ENCODE measurements around the gene RALA. TPM values are rescaled to one million over a fixed set of nuclear protein-coding genes. Genes with fewer than 3 reads are reported as not detected.
"Not testable (repeated sequence)": the region's sequence is repeated elsewhere in the genome, so short reads cannot be mapped to it uniquely, and the experiment has no call there.

Gene RALA
- total RNA-seq, 1 experiment from 2014 or later, result 12.3 TPM

GRCh38 chr7:39650676-39651075 lies 27.3 kb downstream of the RALA start:
- H3K36me3 ChIP-seq (replicated peaks; ENCODE audit: control insufficient read depth, insufficient read depth, low read length), result no peaks in the 10 kb centered on the region; the same call in 1 of the 2 replicates
- no peaks in the 10 kb centered on the region for H3K27me3 ChIP-seq (ENCODE audit: control insufficient read depth, insufficient read depth, low read length)
- DNase-seq, result no peak
- H3K4me3 ChIP-seq (ENCODE audit: insufficient read depth, low read depth, low read length), result no peak overlapping the region

GRCh38 chr7:39651265-39651664 lies 27.9 kb downstream of the RALA start:
- no peaks in the 10 kb centered on the region for H3K27me3 ChIP-seq (ENCODE audit: control insufficient read depth, insufficient read depth, low read length)
- no peak overlapping the region for H3K4me3 ChIP-seq (ENCODE audit: insufficient read depth, low read depth, low read length)
- no peak for DNase-seq
- no peaks in the 10 kb centered on the region; the same call in 1 of the 2 replicates for H3K36me3 ChIP-seq (replicated peaks; ENCODE audit: control insufficient read depth, insufficient read depth, low read length)

- no peak overlapping the region for H3K4me3 ChIP-seq (ENCODE audit: insufficient read depth, low read depth, low read length)
- H3K27me3 ChIP-seq (ENCODE audit: control insufficient read depth, insufficient read depth, low read length), result no peaks in the 10 kb centered on the region
- no peaks in the 10 kb centered on the region; the same call in 1 of the 2 replicates for H3K36me3 ChIP-seq (replicated peaks; ENCODE audit: control insufficient read depth, insufficient read depth, low read length)
- no peak for DNase-seq
These were observed 33.0 kb downstream of the RALA start for GRCh38 chr7:39656415-39656814.

- Histone ChIP-seq H3K27me3 (ENCODE audit: control insufficient read depth, insufficient read depth, low read length) (no peaks in the 10 kb centered on the region), H3K36me3 (replicated peaks; ENCODE audit: control insufficient read depth, insufficient read depth, low read length) (no peaks in the 10 kb centered on the region; the same call in 1 of the 2 replicates), H3K4me3 (ENCODE audit: insufficient read depth, low read depth, low read length) (no peak overlapping the region)
- no peak for DNase-seq
These were observed 36.1 kb downstream of the RALA start for GRCh38 chr7:39659356-39660013.

- Histone ChIP-seq H3K36me3 (replicated peaks; ENCODE audit: control insufficient read depth, insufficient read depth, low read length) (no peaks in the 10 kb centered on the region; the same call in 1 of the 2 replicates), H3K27me3 (ENCODE audit: control insufficient read depth, insufficient read depth, low read length) (no peaks in the 10 kb centered on the region), H3K4me3 (ENCODE audit: insufficient read depth, low read depth, low read length) (no peak overlapping the region)
- DNase-seq, result no peak
These were observed 38.6 kb downstream of the RALA start for GRCh38 chr7:39661960-39662359.

- Histone ChIP-seq H3K4me3 (ENCODE audit: insufficient read depth, low read depth, low read length) (no peak overlapping the region), H3K36me3 (replicated peaks; ENCODE audit: control insufficient read depth, insufficient read depth, low read length) (no peaks in the 10 kb centered on the region; the same call in 1 of the 2 replicates), H3K27me3 (ENCODE audit: control insufficient read depth, insufficient read depth, low read length) (no peaks in the 10 kb centered on the region)
- DNase-seq, result no peak
These were observed 39.9 kb downstream of the RALA start for GRCh38 chr7:39663263-39663662.

GRCh38 chr7:39664057-39664456 lies 40.7 kb downstream of the RALA start:
- no peak overlapping the region for H3K4me3 ChIP-seq (ENCODE audit: insufficient read depth, low read depth, low read length)
- no peaks in the 10 kb centered on the region for H3K27me3 ChIP-seq (ENCODE audit: control insufficient read depth, insufficient read depth, low read length)
- no peaks in the 10 kb centered on the region; the same call in 1 of the 2 replicates for H3K36me3 ChIP-seq (replicated peaks; ENCODE audit: control insufficient read depth, insufficient read depth, low read length)
- no peak for DNase-seq

GRCh38 chr7:39664585-39664984 lies 41.2 kb downstream of the RALA start:
- H3K4me3 ChIP-seq (ENCODE audit: insufficient read depth, low read depth, low read length), result no peak overlapping the region
- no peak for DNase-seq
- no peaks in the 10 kb centered on the region; the same call in 1 of the 2 replicates for H3K36me3 ChIP-seq (replicated peaks; ENCODE audit: control insufficient read depth, insufficient read depth, low read length)
- H3K27me3 ChIP-seq (ENCODE audit: control insufficient read depth, insufficient read depth, low read length), result no peaks in the 10 kb centered on the region

- no peak for DNase-seq
- Histone ChIP-seq H3K36me3 (replicated peaks; ENCODE audit: control insufficient read depth, insufficient read depth, low read length) (no peaks in the 10 kb centered on the region), H3K4me3 (ENCODE audit: insufficient read depth, low read depth, low read length) (no peak overlapping the region)
These were observed 43.2 kb downstream of the RALA start for GRCh38 chr7:39666562-39666961.

GRCh38 chr7:39667341-39667923 lies 44.1 kb downstream of the RALA start:
- H3K27me3 ChIP-seq (ENCODE audit: control insufficient read depth, insufficient read depth, low read length), result no peaks in the 10 kb centered on the region
- H3K4me3 ChIP-seq (ENCODE audit: insufficient read depth, low read depth, low read length), result no peak overlapping the region
- no peaks in the 10 kb centered on the region for H3K36me3 ChIP-seq (replicated peaks; ENCODE audit: control insufficient read depth, insufficient read depth, low read length)

More at GRCh38 chr7:39666562-39666961, 43.2 kb downstream of the RALA start:
- H3K27me3 ChIP-seq (ENCODE audit: control insufficient read depth, insufficient read depth, low read length), result no peaks in the 10 kb centered on the region

GRCh38 chr7:39668280-39668679 lies 44.9 kb downstream of the RALA start:
- H3K36me3 ChIP-seq (replicated peaks; ENCODE audit: control insufficient read depth, insufficient read depth, low read length); H3K4me3 ChIP-seq (ENCODE audit: insufficient read depth, low read depth, low read length); DNase-seq; H3K27me3 ChIP-seq (ENCODE audit: control insufficient read depth, insufficient read depth, low read length): not testable (repeated sequence)

More at GRCh38 chr7:39667341-39667923, 44.1 kb downstream of the RALA start:
- no peak for DNase-seq

GRCh38 chr7:39670052-39670451 lies 46.7 kb downstream of the RALA start:
- Histone ChIP-seq H3K36me3 (replicated peaks; ENCODE audit: control insufficient read depth, insufficient read depth, low read length) (no peaks in the 10 kb centered on the region), H3K27me3 (ENCODE audit: control insufficient read depth, insufficient read depth, low read length) (no peaks in the 10 kb centered on the region), H3K4me3 (ENCODE audit: insufficient read depth, low read depth, low read length) (no peak overlapping the region)
- no peak for DNase-seq

- no peaks in the 10 kb centered on the region for H3K27me3 ChIP-seq (ENCODE audit: control insufficient read depth, insufficient read depth, low read length)
- no peak for DNase-seq
- H3K36me3 ChIP-seq (replicated peaks; ENCODE audit: control insufficient read depth, insufficient read depth, low read length), result no peaks in the 10 kb centered on the region
These were observed 47.6 kb downstream of the RALA start for GRCh38 chr7:39670934-39671333.

GRCh38 chr7:39672176-39672575 lies 48.8 kb downstream of the RALA start:
- Histone ChIP-seq H3K4me3 (ENCODE audit: insufficient read depth, low read depth, low read length) (no peak overlapping the region), H3K27me3 (ENCODE audit: control insufficient read depth, insufficient read depth, low read length) (no peaks in the 10 kb centered on the region), H3K36me3 (replicated peaks; ENCODE audit: control insufficient read depth, insufficient read depth, low read length) (no peaks in the 10 kb centered on the region)
- no peak for DNase-seq

More at GRCh38 chr7:39670934-39671333, 47.6 kb downstream of the RALA start:
- no peak overlapping the region for H3K4me3 ChIP-seq (ENCODE audit: insufficient read depth, low read depth, low read length)

GRCh38 chr7:39673868-39674267 lies 50.5 kb downstream of the RALA start:
- Histone ChIP-seq H3K4me3 (ENCODE audit: insufficient read depth, low read depth, low read length) (no peak overlapping the region), H3K27me3 (ENCODE audit: control insufficient read depth, insufficient read depth, low read length) (no peaks in the 10 kb centered on the region), H3K36me3 (replicated peaks; ENCODE audit: control insufficient read depth, insufficient read depth, low read length) (no peaks in the 10 kb centered on the region)
- DNase-seq, result no peak

Measured in H7 (cell line).